Germinal center (tissue), 1 donor: ENCODE data around the gene SELENOM.
"Not testable (repeated sequence)": the region's sequence is repeated elsewhere in the genome, so short reads cannot be mapped to it uniquely, and the experiment has no call there.

Experiments used
- DNase-seq: peaks from one replicate; pipeline ENCODE4 v3.0.0; 2012; ENCODE audit warnings: mixed read lengths, low spot score

The SELENOM gene

GRCh38 chr22:31078389-31078788, 29.0 kb downstream of the SELENOM start:
- DNase-seq = not testable (repeated sequence)

- no peak for DNase-seq
Observed at GRCh38 chr22:31077681-31078080, 29.7 kb downstream of the SELENOM start.

GRCh38 chr22:31075961-31076360, 31.4 kb downstream of the SELENOM start:
- DNase-seq = no peak

- DNase-seq = not testable (repeated sequence)
Observed at GRCh38 chr22:31073545-31074145, 33.7 kb downstream of the SELENOM start.

GRCh38 chr22:31073125-31073524, 34.2 kb downstream of the SELENOM start:
- not testable (repeated sequence) for DNase-seq

- not testable (repeated sequence) for DNase-seq
Observed at GRCh38 chr22:31069691-31070314, 37.6 kb downstream of the SELENOM start.

- DNase-seq = no peak
Observed at GRCh38 chr22:31068970-31069369, 38.4 kb downstream of the SELENOM start.

GRCh38 chr22:31064369-31064768, 43.0 kb downstream of the SELENOM start:
- DNase-seq = no peak

- DNase-seq = no peak
Observed at GRCh38 chr22:31062566-31063230, 44.7 kb downstream of the SELENOM start.

- not testable (repeated sequence) for DNase-seq
Observed at GRCh38 chr22:31059663-31060062, 47.7 kb downstream of the SELENOM start.

- no peak for DNase-seq
Observed at GRCh38 chr22:31056986-31057599, 50.3 kb downstream of the SELENOM start.

GRCh38 chr22:31055635-31056159, 51.7 kb downstream of the SELENOM start:
- DNase-seq = no peak

GRCh38 chr22:31055117-31055634, 52.2 kb downstream of the SELENOM start:
- no peak for DNase-seq
